Transverse colon (tissue), 4 donors: ENCODE results near the gene CTNNBL1.

Source experiments
- CTCF ChIP-seq, 5 experiments: fragments of 200-600 bp in 3 of 5; fragments of 450-650 bp in 2 of 5; sonication (generic) in 3 of 5; IDR thresholded peaks; 1 replicate in 2 of 5; 2 replicates in 3 of 5; pipeline ENCODE4 v1.5.1; 2016 to 2017; ENCODE audit warnings: antibody characterized with exemption in 5 of 5, inconsistent platforms in 3 of 5, mild to moderate bottlenecking in 2 of 5, moderate library complexity in 1 of 5
- EP300 ChIP-seq: sonication (generic); formaldehyde crosslinking; IDR thresholded peaks from one replicate; pipeline ENCODE4 v1.6.1; 2017; ENCODE audit warnings: antibody characterized with exemption, low read depth
- POLR2AphosphoS5 ChIP-seq, 3 donors: sonication (generic); formaldehyde crosslinking; IDR thresholded peaks; one replicate each; pipeline ENCODE4 v1.6.1; 2016; ENCODE audit warnings: antibody characterized with exemption in 3 of 3

GRCh38 chr20:37822141-37822601 lies 128.3 kb downstream of the CTNNBL1 start:
- TF ChIP-seq CTCF (IDR thresholded peaks at IDR 0.05) (no peak), POLR2AphosphoS5 (IDR thresholded peaks at IDR 0.05) (peak in 1 of 3 donors; percentile 14), EP300 (no peak)
